Lower lobe of right lung (tissue), 2 donors: Measurements from ENCODE around the gene RELN. TPM values are rescaled to one million over a fixed set of nuclear protein-coding genes. Genes with fewer than 3 reads are reported as not detected.

ENCODE experiments used
- ATAC-seq, 2 donors: fragments of 200-7000 bp; cut with Tn5 transposase; one replicate each; pipeline ENCODE4 v1.9.1; 2020 to 2022; ENCODE audit warnings: mild to moderate bottlenecking in 2 of 2, moderate library complexity in 2 of 2
- DNase-seq: peaks from one replicate; pipeline ENCODE4 v3.0.0-alpha.2; 2020
- H3K27ac ChIP-seq: fragments of 200-600 bp; one replicate; pipeline ENCODE4 v1.8.0; 2022
- H3K27me3 ChIP-seq: fragments of 200-600 bp; one replicate; pipeline ENCODE4 v1.8.0; 2022; ENCODE audit warnings: low read depth
- H3K36me3 ChIP-seq: fragments of 200-600 bp; one replicate; pipeline ENCODE4 v1.8.0; 2022; ENCODE audit warnings: mild to moderate bottlenecking
- H3K4me1 ChIP-seq: fragments of 200-600 bp; one replicate; pipeline ENCODE4 v1.8.0; 2022
- H3K4me3 ChIP-seq: fragments of 200-600 bp; one replicate; pipeline ENCODE4 v1.8.0; 2022; ENCODE audit warnings: mild to moderate bottlenecking
- H3K9me3 ChIP-seq: fragments of 200-600 bp; one replicate; pipeline ENCODE4 v1.8.0; 2022
- intact Hi-C: fragments of 100-400 bp; cut with DNase I; formaldehyde crosslinking; loops from one replicate; pipeline ENCODE4 v1.11.0; 2022
- total RNA-seq: library from RNA; stranded (reverse); fragmentation: NEBNext Ultra II Directional; extraction: Animal tissue kit (Norgen Biotek cat#: 25700); gene quantifications from one replicate; pipeline ENCODE4 v1.2.1, GENCODE V29; 2021
- TF ChIP-seq, protein P1 (sequence below): fragments of 200-600 bp; IDR thresholded peaks from one replicate; pipeline ENCODE4 v1.8.0; 2022; ENCODE audit warnings: antibody characterized with exemption, mild to moderate bottlenecking
- donor health status: DM: no; HTN: yes; CAD: no; lungs with severe emphysema.

Gene RELN
- total RNA-seq, 1 donor from 2014 or later = 3.7 TPM

DNA sequence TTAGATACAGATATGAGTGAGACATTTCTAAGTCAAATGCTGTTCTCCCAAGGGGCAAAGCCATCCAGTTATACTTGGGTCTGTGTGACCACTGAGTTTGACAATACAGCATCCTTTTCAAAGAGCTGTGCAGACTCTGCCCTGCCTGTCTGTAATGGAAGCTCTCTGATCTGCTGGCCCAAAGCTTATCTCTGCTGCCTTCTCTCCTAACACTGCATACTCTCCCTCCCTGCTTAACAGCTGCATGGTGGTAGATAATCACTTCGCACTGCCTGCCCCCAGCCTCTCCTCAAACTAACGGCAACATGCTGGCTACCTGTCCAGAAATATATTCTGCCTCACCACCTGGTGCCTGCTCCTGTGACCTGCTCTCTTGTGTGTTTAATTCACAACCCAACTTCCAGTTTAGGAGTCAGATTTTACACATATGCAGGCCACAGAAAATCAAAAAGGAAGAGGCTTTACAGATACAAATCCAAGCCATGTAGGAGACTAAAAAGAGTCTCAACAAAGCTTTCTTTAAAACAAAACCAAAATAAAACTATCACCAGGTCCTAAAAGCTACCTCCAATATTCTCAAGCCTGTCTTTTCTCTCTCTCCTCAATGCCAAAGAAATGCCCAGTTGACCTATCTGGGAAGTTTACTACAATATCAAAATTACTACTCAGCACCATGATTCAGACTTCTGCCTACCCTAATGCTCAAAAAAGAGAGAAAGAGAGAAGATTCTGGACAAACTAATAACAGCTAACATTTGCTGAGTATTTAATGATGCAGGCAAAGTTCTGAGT lies 145.6 kb downstream of the RELN start:
- TF ChIP-seq, protein P1, sequence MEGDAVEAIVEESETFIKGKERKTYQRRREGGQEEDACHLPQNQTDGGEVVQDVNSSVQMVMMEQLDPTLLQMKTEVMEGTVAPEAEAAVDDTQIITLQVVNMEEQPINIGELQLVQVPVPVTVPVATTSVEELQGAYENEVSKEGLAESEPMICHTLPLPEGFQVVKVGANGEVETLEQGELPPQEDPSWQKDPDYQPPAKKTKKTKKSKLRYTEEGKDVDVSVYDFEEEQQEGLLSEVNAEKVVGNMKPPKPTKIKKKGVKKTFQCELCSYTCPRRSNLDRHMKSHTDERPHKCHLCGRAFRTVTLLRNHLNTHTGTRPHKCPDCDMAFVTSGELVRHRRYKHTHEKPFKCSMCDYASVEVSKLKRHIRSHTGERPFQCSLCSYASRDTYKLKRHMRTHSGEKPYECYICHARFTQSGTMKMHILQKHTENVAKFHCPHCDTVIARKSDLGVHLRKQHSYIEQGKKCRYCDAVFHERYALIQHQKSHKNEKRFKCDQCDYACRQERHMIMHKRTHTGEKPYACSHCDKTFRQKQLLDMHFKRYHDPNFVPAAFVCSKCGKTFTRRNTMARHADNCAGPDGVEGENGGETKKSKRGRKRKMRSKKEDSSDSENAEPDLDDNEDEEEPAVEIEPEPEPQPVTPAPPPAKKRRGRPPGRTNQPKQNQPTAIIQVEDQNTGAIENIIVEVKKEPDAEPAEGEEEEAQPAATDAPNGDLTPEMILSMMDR = no peak
- H3K4me3 ChIP-seq = no peak overlapping the region
- no peaks in the 10 kb centered on the region for H3K36me3 ChIP-seq
- H3K27me3 ChIP-seq = no peaks in the 10 kb centered on the region
- intact Hi-C loops = no loop called here
- H3K27ac ChIP-seq = no peak overlapping the region
- no peaks in the 10 kb centered on the region for H3K4me1 ChIP-seq
- ATAC-seq = no peak
- H3K9me3 ChIP-seq = no peaks in the 10 kb centered on the region
- no peak for DNase-seq

DNA sequence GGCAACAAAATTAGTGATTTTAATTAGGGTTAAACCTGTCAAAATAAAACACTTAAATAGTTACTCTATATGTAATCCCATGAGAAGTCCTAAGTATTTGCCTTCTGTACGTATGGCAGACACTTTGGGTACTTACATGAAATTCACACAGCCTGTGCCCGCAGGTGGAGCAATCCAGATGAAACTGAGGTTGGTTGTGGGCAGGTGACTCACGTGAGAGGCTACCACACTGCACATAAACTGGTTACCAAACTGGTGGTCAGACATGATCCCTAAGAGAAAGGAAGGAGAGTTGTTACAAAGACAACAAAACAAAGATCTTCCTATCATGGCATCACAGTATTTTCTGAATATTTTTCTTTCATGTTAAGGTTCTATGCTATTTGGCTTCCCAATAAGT lies 156.1 kb downstream of the RELN start:
- ATAC-seq (no peak), DNase-seq (no peak)
- no peaks in the 10 kb centered on the region for H3K27me3 ChIP-seq
- no peaks in the 10 kb centered on the region for H3K9me3 ChIP-seq
- no peak overlapping the region for H3K4me3 ChIP-seq
- H3K36me3 ChIP-seq = no peaks in the 10 kb centered on the region
- intact Hi-C loops = no loop called here
- H3K4me1 ChIP-seq = no peaks in the 10 kb centered on the region
- H3K27ac ChIP-seq = no peak overlapping the region
- TF ChIP-seq, protein P1 = no peak

DNA sequence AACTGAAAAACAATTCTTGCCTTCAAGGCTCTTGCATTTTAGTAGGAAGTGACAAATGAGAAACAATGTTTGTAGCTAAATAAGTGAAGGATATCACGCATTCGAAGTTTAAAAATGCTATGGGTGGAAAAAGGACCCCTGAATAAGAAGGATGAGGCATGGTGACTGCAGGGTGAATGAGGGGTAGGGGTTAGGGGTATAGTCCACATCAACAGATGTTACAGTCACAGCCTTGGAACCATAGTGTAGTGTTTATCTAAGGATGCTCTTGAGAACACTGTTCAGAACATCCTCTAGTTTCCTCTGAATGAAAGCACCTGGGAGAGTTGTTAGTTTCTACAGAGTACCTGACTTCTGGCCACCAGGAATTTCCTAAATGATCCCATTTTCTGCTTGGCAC lies 157.0 kb downstream of the RELN start:
- intact Hi-C loops = no loop called here
- Histone ChIP-seq H3K27ac (no peak overlapping the region), H3K9me3 (no peaks in the 10 kb centered on the region), H3K4me3 (no peak overlapping the region), H3K4me1 (no peaks in the 10 kb centered on the region), H3K36me3 (no peaks in the 10 kb centered on the region), H3K27me3 (no peaks in the 10 kb centered on the region)
- DNase-seq (no peak), ATAC-seq (no peak)
- TF ChIP-seq, protein P1 = no peak

DNA sequence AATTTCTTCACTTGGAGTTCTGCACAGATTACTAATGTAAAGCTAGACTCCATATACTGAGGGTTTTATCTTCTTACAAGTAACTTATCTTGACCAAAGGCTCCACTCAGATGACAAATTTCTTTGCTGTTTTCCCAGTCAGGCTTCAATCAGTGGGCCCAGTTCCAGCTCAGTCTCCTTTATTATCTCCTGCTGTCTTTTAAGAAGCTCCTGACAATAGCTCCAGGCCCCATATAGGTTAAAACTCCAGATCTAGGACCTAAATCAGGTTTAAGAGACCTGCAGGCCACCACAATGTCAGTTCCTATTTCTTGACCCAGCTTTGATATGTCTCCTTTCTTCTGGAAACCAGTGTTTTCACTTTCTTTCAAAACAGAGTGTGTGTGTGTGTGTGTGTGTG lies 165.2 kb downstream of the RELN start:
- ATAC-seq (no peak), DNase-seq (no peak)
- Histone ChIP-seq H3K4me1 (no peaks in the 10 kb centered on the region), H3K27ac (no peak overlapping the region), H3K36me3 (no peaks in the 10 kb centered on the region), H3K9me3 (no peaks in the 10 kb centered on the region), H3K27me3 (no peaks in the 10 kb centered on the region), H3K4me3 (no peak overlapping the region)
- intact Hi-C loops = no loop called here
- TF ChIP-seq, protein P1 = no peak

DNA sequence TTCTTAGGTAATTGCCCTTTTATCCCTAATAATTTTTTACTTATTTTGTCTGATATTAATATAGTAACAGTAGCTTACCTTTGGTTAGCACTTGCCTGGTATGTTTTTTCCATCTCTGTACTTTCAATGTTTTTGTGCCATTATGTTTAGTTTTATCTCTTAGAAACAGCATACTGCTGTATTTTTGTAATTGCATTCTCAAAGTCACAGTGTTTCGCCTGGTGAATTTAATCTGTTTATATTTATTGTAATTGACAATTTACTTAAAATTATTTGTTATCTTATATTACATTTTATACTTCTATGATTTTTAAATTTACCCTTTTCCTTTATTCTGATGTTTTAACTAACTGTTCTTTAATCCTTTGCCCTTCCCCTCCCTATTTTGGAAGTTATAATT lies 166.4 kb downstream of the RELN start:
- Histone ChIP-seq H3K27ac (no peak overlapping the region), H3K36me3 (no peaks in the 10 kb centered on the region), H3K9me3 (no peaks in the 10 kb centered on the region), H3K4me3 (no peak overlapping the region), H3K27me3 (no peaks in the 10 kb centered on the region), H3K4me1 (no peaks in the 10 kb centered on the region)
- intact Hi-C loops = no loop called here
- TF ChIP-seq, protein P1 = no peak
- ATAC-seq (no peak), DNase-seq (no peak)
